HG03432 (cell line): ENCODE results near the gene AHSA1.

ENCODE experiments used
- ATAC-seq: cut with Tn5 transposase; IDR thresholded peaks from one replicate; pipeline ENCODE4 v1.9.1; 2021; ENCODE audit warnings: mild to moderate bottlenecking, moderate library complexity; ENCODE audit not compliant: unreplicated experiment

Gene AHSA1

GRCh38 chr14:77470224-77470870 lies 12.5 kb downstream of the AHSA1 start:
- no peak for ATAC-seq

DNA sequence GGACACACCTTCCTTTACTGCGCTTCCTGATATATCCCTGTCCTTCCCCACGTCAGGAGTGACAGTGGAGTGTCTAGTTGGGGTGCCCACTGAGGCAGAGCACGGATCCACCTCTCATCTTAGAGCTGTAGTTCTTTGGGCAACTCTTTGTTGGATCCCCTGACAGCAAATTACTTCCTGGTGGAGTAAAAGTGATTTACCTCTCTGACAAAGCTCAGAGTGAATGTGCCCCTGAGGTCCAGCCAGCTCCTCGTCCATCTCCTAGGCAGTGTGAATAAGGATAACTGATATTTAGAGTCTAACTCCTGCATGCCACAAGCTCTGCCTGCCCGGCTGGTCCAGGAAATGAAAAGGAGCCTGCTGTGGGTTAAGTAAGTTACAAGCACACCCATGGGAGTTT lies 16.0 kb downstream of the AHSA1 start:
- no peak for ATAC-seq

GRCh38 chr14:77474479-77475177 lies 16.7 kb downstream of the AHSA1 start:
- ATAC-seq, result no peak

GRCh38 chr14:77475432-77476115 lies 17.7 kb downstream of the AHSA1 start:
- no peak for ATAC-seq

DNA sequence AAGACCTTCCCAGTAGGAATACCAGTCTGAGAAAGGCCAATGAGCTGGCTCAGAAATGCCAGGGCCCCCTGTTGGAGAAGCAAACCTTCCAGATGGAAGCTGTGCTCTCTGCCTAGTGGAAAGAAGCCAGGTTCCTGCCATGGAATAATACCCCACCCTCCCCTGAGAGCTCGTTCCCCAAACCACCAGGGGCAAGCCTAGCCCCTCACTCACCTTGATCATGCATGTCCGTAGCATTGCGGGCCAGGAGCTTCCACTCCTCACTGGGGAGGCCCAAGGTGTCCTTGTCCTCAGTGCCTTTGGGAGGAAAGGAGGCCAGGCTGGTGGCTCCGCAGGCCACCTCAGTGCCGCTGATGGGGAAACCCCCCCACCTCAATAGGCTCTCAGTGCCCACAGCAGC lies 20.1 kb downstream of the AHSA1 start:
- no peak for ATAC-seq

DNA sequence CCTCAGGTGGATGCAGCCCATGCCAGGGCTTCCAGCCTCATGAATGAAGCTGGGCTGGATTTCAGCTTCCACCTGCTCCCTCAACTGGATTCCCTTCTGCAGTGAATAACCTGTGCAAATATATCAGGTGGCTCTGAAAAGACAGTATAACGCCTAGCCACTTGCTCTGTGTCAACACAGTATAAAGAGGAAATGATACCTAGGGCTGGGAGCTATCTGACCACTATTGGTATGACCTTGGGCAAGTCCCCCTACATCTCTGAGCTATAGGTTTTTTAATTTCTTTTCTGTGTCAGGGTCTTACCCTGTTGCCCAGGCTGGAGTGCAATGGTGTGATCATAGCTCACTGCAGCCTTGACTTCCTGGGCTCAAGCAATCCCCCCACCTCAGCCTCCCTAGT lies 20.9 kb downstream of the AHSA1 start:
- ATAC-seq, result peak; percentile 92

DNA sequence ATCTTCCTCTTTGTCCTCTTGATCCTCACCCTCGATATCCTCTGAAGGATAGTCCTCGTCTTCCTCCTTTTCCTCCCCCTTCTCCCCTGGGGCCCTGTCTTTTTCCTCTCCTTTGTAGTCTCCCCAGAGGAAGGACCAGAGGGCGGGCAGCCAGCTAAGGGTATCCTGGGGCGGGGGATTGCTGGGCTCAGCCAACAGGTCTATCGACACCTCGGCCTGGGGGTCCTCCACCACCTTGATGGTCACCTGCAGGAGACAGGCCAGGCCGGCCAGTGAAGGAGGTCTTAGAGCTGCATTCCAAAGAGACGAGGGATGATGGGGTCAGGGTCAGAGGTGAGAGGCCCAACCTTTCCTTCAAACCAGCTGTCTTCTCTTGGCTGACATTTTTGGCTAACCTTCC lies 24.5 kb downstream of the AHSA1 start:
- no peak for ATAC-seq

DNA sequence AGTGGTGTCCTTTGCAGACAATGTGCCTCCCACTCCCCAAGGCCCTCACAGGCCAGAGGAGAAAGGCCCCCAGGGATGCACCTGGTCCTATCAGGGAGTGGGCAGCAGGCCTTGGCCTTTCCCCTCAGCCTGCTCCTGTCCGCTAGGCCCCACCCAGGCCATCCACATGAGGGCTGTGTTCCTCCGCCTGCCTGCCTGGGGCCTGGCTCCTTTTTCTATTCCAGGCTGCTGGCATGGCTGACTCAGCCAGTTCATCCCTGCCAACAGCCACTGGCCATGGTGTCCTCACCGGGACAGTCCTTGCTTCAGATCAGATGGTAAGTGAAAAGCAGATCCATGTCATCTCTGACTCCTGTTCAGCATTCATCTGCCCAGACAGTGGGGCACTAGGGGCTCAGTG lies 27.4 kb downstream of the AHSA1 start:
- ATAC-seq, result no peak

DNA sequence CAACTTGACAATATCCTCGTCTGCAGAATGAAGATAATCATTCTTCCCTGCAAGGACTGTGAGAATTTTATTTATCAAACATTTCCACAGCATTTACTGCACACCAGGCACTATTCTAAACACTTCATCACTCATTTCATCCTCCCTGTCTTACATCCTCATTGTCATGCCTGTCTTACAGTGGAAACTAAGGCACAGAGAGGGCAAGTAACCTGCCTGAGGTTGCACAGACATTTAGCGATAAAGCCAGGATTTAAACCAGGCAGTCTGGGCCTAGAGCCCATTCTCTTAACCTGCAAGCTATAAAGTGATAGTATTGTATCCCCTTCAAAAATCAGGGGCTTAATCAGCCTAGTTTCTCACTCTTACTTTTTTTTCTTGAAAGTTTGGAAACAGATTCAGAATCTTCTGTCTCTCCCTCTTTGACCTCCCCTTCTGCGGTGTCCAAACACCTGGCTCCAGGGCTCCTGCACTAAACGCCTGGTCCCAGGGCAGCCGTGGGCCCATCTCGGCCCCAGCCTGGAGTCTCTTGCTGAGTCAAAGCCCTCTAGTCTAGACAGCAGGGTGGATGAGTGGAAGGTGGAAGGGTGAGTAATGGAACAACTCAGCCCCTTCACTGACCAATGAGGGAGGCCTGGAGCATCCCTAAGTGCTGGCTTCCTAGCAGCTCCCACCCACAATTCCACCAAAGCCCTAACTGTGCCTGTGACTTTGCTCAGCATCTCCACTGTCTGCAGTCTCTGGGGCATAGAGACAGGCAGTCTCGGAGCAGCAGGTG lies 28.2 kb downstream of the AHSA1 start:
- ATAC-seq, result no peak

DNA sequence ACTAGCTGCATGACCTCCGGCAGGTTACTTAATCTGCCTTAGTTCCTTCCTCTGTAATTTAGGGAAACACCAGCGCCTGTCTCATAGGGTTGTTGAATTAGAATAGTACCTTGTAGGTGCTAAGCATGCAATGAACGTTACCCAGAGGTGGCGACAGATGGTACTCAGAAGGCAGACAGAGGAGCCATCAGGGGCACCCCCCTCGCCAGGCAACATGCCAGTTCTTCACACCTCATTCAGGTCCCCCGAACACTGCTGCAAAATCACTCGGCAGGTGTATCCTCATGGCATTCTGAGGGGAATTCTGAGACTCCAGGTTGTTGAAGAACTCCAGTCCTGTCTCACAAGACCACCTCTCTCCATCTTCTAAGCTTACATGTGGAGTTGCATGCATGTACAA lies 30.7 kb downstream of the AHSA1 start:
- ATAC-seq, result no peak

- ATAC-seq, result no peak
These were observed 31.1 kb downstream of the AHSA1 start for GRCh38 chr14:77489041-77489440.

GRCh38 chr14:77490347-77490986 lies 32.6 kb downstream of the AHSA1 start:
- ATAC-seq, result no peak

DNA sequence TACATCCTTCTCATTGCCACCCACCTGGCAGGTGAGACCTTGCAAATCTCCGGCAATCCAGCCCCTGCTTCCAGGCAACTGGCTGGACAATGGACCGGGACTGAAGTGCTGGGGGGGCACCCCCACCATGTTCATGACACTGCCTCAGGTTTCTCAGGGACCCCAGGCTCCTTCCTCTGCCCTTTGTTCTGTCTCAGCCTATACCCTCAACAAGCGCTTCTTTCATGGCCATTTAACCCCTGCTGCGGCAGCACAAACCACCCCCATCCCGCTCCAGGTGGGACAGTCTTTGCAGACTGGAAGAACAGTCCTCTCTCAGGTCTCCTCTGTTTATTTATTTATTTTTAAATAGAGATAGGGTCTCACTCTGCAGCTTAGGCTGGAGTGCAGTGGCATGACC lies 33.2 kb downstream of the AHSA1 start:
- no peak for ATAC-seq

DNA sequence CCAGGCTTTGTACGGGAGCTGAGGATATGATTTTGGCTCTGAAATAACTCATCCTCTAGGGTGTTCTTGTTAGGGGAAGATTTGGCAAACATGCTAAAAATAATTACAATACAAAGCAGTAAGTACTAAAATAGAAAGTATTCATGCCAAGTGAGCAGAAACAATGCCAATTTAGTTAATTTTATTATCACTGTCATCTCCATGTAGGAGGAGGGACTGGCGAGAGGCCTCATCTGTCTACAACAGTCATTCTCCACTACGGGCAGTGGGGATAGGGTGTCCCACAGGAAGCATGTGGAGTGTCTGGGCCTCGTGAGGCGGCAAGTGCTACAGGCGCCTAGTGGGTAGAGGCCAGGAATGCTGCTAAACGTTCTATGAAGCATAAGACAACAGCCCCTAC lies 37.4 kb downstream of the AHSA1 start:
- ATAC-seq, result no peak

- peak; percentile 68 for ATAC-seq
These were observed 40.5 kb downstream of the AHSA1 start, which contains the start of gene ISM2 for GRCh38 chr14:77498120-77498979. ISM2 (minus strand) TSS chr14:77498816; CDS start chr14:77498793, 23 bp downstream.

DNA sequence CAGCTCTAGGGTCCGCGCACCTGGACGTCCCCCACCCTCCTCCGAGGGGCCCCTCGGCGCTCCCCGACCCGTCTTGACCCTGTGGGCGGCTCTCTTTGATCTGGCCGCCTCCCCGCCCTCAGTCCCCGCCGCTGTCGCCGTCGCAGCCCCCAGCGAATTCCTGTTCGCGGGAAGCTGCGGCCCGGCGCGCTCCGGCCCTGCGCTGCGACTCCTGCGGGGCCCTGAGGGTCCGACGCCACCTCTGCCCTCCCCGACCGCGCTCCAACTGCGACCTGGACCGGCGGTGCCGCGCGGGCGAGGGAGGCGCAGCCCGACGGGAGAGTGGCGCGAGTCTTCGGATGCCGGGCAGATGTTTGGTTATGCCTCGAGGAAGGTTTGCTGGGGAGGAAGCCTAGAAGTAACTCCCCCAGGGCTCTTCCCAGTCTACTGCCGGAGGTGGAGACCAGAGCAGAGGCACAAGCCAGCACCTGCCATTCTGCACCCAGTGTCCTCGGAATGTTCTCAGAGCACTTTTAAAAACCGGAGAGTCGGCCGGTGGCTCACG lies 41.2 kb downstream of the AHSA1 start:
- ATAC-seq, result peak; percentile 34

GRCh38 chr14:77502109-77502782 lies 44.4 kb downstream of the AHSA1 start:
- ATAC-seq, result no peak

DNA sequence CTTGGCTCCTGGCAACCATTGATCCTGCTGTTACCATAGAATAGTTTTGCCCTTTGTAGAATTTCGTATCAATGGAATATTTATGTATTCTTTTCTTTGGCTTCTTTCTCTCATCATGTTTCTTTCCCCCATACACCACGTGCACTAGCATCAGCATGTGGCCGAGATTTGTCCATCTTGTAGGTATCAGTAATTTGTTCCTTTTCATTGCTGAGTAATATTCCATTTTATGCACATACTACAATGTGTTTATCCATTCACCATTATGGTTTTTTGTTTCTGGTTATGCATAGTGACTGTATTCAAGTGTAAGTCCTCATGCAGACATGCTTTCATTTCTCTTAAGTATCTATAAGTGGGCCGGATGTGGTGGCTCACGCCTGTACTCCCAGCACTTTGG lies 45.2 kb downstream of the AHSA1 start:
- ATAC-seq, result no peak

- ATAC-seq, result no peak
These were observed 47.1 kb downstream of the AHSA1 start for GRCh38 chr14:77505031-77505430.
